H9 (cell line): ENCODE results near the gene KCNJ10. TPM values are rescaled to one million over a fixed set of nuclear protein-coding genes. Genes with fewer than 3 reads are reported as not detected.

Source experiments
- DNase-seq: peaks from one replicate; pipeline ENCODE4 v3.0.0-alpha.2; 2017
- H2AFZ ChIP-seq: one replicate; pipeline ENCODE4 v1.6.1; 2013; ENCODE audit warnings: mild to moderate bottlenecking, low read length, control low read depth, moderate library complexity
- H2AK5ac ChIP-seq: 2 replicates; pipeline ENCODE4 v1.6.1; 2013; ENCODE audit warnings: low read length, control low read depth, mixed read lengths; ENCODE audit not compliant: insufficient read length
- H2BK120ac ChIP-seq: one replicate; pipeline ENCODE4 v1.6.1; 2013; ENCODE audit warnings: low read depth, mild to moderate bottlenecking, low read length, control low read depth, inconsistent platforms; ENCODE audit not compliant: poor library complexity, severe bottlenecking
- H2BK12ac ChIP-seq: 2 replicates; pipeline ENCODE4 v1.6.1; 2013; ENCODE audit warnings: low read length, control low read depth, mixed read lengths, low read depth; ENCODE audit not compliant: insufficient read length
- H2BK15ac ChIP-seq: 2 replicates; pipeline ENCODE4 v1.6.1; 2013; ENCODE audit warnings: low read depth, low read length, control low read depth
- H2BK20ac ChIP-seq: one replicate; pipeline ENCODE4 v1.6.1; 2013; ENCODE audit warnings: low read depth, mild to moderate bottlenecking, low read length, control low read depth, inconsistent platforms; ENCODE audit not compliant: poor library complexity, severe bottlenecking
- H2BK5ac ChIP-seq: 2 replicates; pipeline ENCODE4 v1.6.1; 2013; ENCODE audit warnings: low read length, control low read depth, mixed read lengths; ENCODE audit not compliant: insufficient read length
- H3K14ac ChIP-seq: 2 replicates; pipeline ENCODE4 v1.6.1; 2013; ENCODE audit warnings: low read length, control low read depth; ENCODE audit not compliant: insufficient read depth
- H3K18ac ChIP-seq: 2 replicates; pipeline ENCODE4 v1.6.1; 2013; ENCODE audit warnings: low read depth, mild to moderate bottlenecking, mixed read lengths, low read length, control low read depth; ENCODE audit not compliant: insufficient read length
- H3K23ac ChIP-seq: 2 replicates; pipeline ENCODE4 v1.6.1; 2013; ENCODE audit warnings: low read length, control low read depth, mixed read lengths, low read depth; ENCODE audit not compliant: insufficient read length
- H3K23me2 ChIP-seq: 2 replicates; pipeline ENCODE4 v1.6.1; 2013; ENCODE audit warnings: low read depth, mild to moderate bottlenecking, mixed read lengths, low read length, control low read depth; ENCODE audit not compliant: insufficient read length, poor library complexity, severe bottlenecking
- H3K27ac ChIP-seq: 2 replicates; pipeline ENCODE4 v1.5.1; 2013; ENCODE audit warnings: low read length, control low read depth, mixed read lengths, low read depth; ENCODE audit not compliant: insufficient read length
- H3K27me3 ChIP-seq: 2 replicates; pipeline ENCODE4 v1.6.1; 2013; ENCODE audit warnings: low read length, control low read depth, inconsistent platforms; ENCODE audit not compliant: insufficient read depth
- H3K4ac ChIP-seq: 2 replicates; pipeline ENCODE4 v1.6.1; 2013; ENCODE audit warnings: low read depth, mild to moderate bottlenecking, control low read depth, inconsistent platforms, low read length, moderate library complexity
- H3K4me1 ChIP-seq: 2 replicates; pipeline ENCODE4 v1.6.1; 2013; ENCODE audit warnings: low read length, control low read depth, inconsistent platforms; ENCODE audit not compliant: insufficient read depth
- H3K4me2 ChIP-seq: 2 replicates; pipeline ENCODE4 v1.6.1; 2013; ENCODE audit warnings: low read length, control low read depth, mixed read lengths; ENCODE audit not compliant: insufficient read length, insufficient read depth
- H3K56ac ChIP-seq: 2 replicates; pipeline ENCODE4 v1.6.1; 2013; ENCODE audit warnings: low read depth, mild to moderate bottlenecking, mixed read lengths, low read length, control low read depth; ENCODE audit not compliant: insufficient read length
- H3K79me1 ChIP-seq: 2 replicates; pipeline ENCODE4 v1.6.1; 2013; ENCODE audit warnings: low read depth, mild to moderate bottlenecking, moderate library complexity, low read length, control low read depth, inconsistent platforms; ENCODE audit not compliant: insufficient read depth, poor library complexity, severe bottlenecking
- H3K79me2 ChIP-seq: 2 replicates; pipeline ENCODE4 v1.6.1; 2013; ENCODE audit warnings: low read length, control low read depth, inconsistent platforms; ENCODE audit not compliant: insufficient read depth
- H3K9ac ChIP-seq: 2 replicates; pipeline ENCODE4 v1.6.1; 2013; ENCODE audit warnings: low read length, control low read depth, mixed read lengths; ENCODE audit not compliant: insufficient read length; ENCODE audit errors: extremely low read depth
- H3K9me3 ChIP-seq: one replicate; pipeline ENCODE4 v1.6.1; 2013; ENCODE audit warnings: low read depth, low read length, inconsistent platforms; ENCODE audit not compliant: control insufficient read depth
- H3T11ph ChIP-seq: one replicate; pipeline ENCODE4 v1.6.1; 2013; ENCODE audit warnings: mild to moderate bottlenecking, low read length, control low read depth, inconsistent platforms
- H4K20me1 ChIP-seq: one replicate; pipeline ENCODE4 v1.6.1; 2013; ENCODE audit not compliant: control insufficient read depth, insufficient read length, insufficient read depth
- H4K5ac ChIP-seq: 2 replicates; pipeline ENCODE4 v1.6.1; 2013; ENCODE audit warnings: low read depth, mild to moderate bottlenecking, mixed read lengths, low read length, control low read depth; ENCODE audit not compliant: insufficient read length
- H4K8ac ChIP-seq: replicated peaks from 2 replicates; pipeline ENCODE4 v1.6.1; 2013; ENCODE audit warnings: low read length, control low read depth, mixed read lengths, low read depth; ENCODE audit not compliant: insufficient read length
- H4K91ac ChIP-seq: 2 replicates; pipeline ENCODE4 v1.6.1; 2013; ENCODE audit warnings: low read depth, mild to moderate bottlenecking, moderate library complexity, mixed read lengths, low read length, control low read depth; ENCODE audit not compliant: insufficient read length
- H3K27ac Mint-ChIP-seq, 3 experiments: 2 replicates in 2 of 3; 3 replicates in 1 of 3; pipeline ENCODE4 v1.8.0; 2020 to 2021; ENCODE audit warnings: mixed read lengths in 3 of 3, mild to moderate bottlenecking in 1 of 3, moderate library complexity in 1 of 3
- H3K27me3 Mint-ChIP-seq: 2 replicates; pipeline ENCODE4 v1.8.0; 2021; ENCODE audit warnings: low read depth, mild to moderate bottlenecking, moderate library complexity, mixed read lengths
- H3K36me3 Mint-ChIP-seq, 3 experiments: 2 replicates in 2 of 3; 3 replicates in 1 of 3; pipeline ENCODE4 v1.8.0; 2020 to 2021; ENCODE audit warnings: low read depth in 3 of 3, mixed read lengths in 3 of 3; ENCODE audit not compliant: insufficient read depth in 1 of 3
- H3K4me1 Mint-ChIP-seq, 2 experiments: 2 replicates each; pipeline ENCODE4 v1.8.0; 2020; ENCODE audit warnings: mixed read lengths in 2 of 2
- H3K4me3 Mint-ChIP-seq, 2 experiments: 2 replicates in 1 of 2; 3 replicates in 1 of 2; pipeline ENCODE4 v1.8.0; 2020 to 2021; ENCODE audit warnings: mild to moderate bottlenecking in 2 of 2, mixed read lengths in 2 of 2, moderate library complexity in 1 of 2
- H3K9me3 Mint-ChIP-seq, 2 experiments: 2 replicates in 1 of 2; 3 replicates in 1 of 2; pipeline ENCODE4 v1.8.0; 2020; ENCODE audit warnings: mild to moderate bottlenecking in 2 of 2, mixed read lengths in 2 of 2, moderate library complexity in 1 of 2
- CTCF ChIP-seq: fragments of 200-600 bp; sonication (generic); conservative IDR thresholded peaks from 3 replicates; pipeline ENCODE4 v1.8.0; 2021; ENCODE audit warnings: antibody characterized with exemption, mild to moderate bottlenecking
- WGBS: extraction: QIAGEN DNeasy Blood & Tissue Kit; methylation state at CpG from one replicate; pipeline ENCODE4 v1.1.7; 2013; ENCODE audit warnings: missing lambda C conversion rate, low lambda C conversion rate, mixed read lengths; ENCODE audit not compliant: insufficient read length; ENCODE audit errors: extremely low coverage; 5-methylcytosine and 5-hydroxymethylcytosine counted together
- total RNA-seq: library from RNA; stranded (reverse); gene quantifications from 2 replicates; pipeline ENCODE4 v1.2.1, GENCODE V29; 2021

The KCNJ10 gene
- total RNA-seq, 1 experiment from 2014 or later = 0.44 TPM

- Histone ChIP-seq H3K27ac (no peak overlapping the region), H2AFZ (no peak overlapping the region), H2BK12ac (no peak overlapping the region), H3K4ac (no peak overlapping the region), H3K4me2 (no peak overlapping the region), H3K79me1 (no peaks in the 10 kb centered on the region), H3K18ac (no peak overlapping the region), H2BK15ac (no peak overlapping the region), H2BK120ac (no peak overlapping the region), H4K5ac (no peak overlapping the region), H3K27me3 (no peaks in the 10 kb centered on the region), H4K91ac (no peak overlapping the region), H3K9ac (no peak overlapping the region), H2BK5ac (no peak overlapping the region), H3K79me2 (no peaks in the 10 kb centered on the region), H2BK20ac (no peak overlapping the region), H3K14ac (peak overlapping the region; percentile 52; the same call in 1 of the 2 replicates), H3K4me1 (peaks cover 12% of the 10 kb centered on the region; the same call in 1 of the 2 replicates), H2AK5ac (no peak overlapping the region), H3K56ac (no peak overlapping the region), H3K23ac (no peak overlapping the region), H4K8ac (no peak overlapping the region), H4K20me1 (no peaks in the 10 kb centered on the region), H3T11ph (no peak overlapping the region), H3K23me2 (no peaks in the 10 kb centered on the region), H3K9me3 (no peaks in the 10 kb centered on the region)
- TF ChIP-seq CTCF = no peak
- DNase-seq = no peak
- peak overlapping the region in 1 of 2 experiments; percentile 90; a peak in 3 of 5 replicates for H3K4me3 Mint-ChIP-seq
- H3K9me3 Mint-ChIP-seq = no peaks in the 10 kb centered on the region
- peaks cover 62 to 68% of the 10 kb centered on the region in 2 experiments for H3K4me1 Mint-ChIP-seq
- H3K36me3 Mint-ChIP-seq = peaks cover 0 to 26% (median 5%) of the 10 kb centered on the region in 3 experiments; a peak in 5 of 7 replicates
- H3K27ac Mint-ChIP-seq = peak overlapping the region in 1 of 3 experiments; percentile 70; a peak in 1 of 7 replicates
- H3K27me3 Mint-ChIP-seq = no peaks in the 10 kb centered on the region; the same call in none of the 2 replicates
- WGBS = no CpG with 5 or more reads among the region's 1 CpG
Observed at GRCh38 chr1:160117300-160117699, 47.3 kb upstream of the KCNJ10 start.
